B cell (primary cell): ENCODE data around the gene RELCH.

Experiments
- EZH2 ChIP-seq: IDR thresholded peaks from 2 replicates; pipeline ENCODE4 v1.6.1; 2012; ENCODE audit warnings: borderline replicate concordance, low read depth, mild to moderate bottlenecking, moderate library complexity, low read length; ENCODE audit not compliant: insufficient read depth, poor library complexity, severe bottlenecking
- TF ChIP-seq, protein P1 (sequence below): fragments of 200-600 bp; IDR thresholded peaks from one replicate; pipeline ENCODE4 v1.8.0; 2022; ENCODE audit warnings: antibody characterized with exemption, mild to moderate bottlenecking

DNA sequence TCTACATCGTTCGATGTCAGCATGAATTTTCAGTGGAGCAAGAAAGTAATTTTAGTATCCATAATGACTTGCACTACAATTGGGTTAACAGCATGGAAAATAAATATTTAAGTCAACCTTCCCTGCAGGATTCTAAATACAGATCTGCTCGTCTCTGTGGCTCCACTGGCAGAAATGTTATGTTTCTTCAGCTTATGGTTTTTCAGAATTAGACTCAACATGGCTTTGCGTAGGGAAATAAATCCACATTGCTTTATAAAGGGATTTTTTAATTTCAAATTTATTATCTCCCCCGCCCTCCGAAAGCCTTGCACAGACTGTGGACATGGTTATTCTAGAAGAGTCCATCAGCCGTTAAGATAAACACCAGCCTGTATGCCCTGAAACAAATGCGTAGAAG lies 156.3 kb downstream of the RELCH start:
- TF ChIP-seq, protein P1, sequence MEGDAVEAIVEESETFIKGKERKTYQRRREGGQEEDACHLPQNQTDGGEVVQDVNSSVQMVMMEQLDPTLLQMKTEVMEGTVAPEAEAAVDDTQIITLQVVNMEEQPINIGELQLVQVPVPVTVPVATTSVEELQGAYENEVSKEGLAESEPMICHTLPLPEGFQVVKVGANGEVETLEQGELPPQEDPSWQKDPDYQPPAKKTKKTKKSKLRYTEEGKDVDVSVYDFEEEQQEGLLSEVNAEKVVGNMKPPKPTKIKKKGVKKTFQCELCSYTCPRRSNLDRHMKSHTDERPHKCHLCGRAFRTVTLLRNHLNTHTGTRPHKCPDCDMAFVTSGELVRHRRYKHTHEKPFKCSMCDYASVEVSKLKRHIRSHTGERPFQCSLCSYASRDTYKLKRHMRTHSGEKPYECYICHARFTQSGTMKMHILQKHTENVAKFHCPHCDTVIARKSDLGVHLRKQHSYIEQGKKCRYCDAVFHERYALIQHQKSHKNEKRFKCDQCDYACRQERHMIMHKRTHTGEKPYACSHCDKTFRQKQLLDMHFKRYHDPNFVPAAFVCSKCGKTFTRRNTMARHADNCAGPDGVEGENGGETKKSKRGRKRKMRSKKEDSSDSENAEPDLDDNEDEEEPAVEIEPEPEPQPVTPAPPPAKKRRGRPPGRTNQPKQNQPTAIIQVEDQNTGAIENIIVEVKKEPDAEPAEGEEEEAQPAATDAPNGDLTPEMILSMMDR = no peak
- TF ChIP-seq EZH2 = no peak
